ENCODE measurements around the gene SPINT2.

- no peak for TF ChIP-seq CTCF (IDR thresholded peaks at IDR 0.05)
- no peak for TF ChIP-seq POLR2A (IDR thresholded peaks at IDR 0.05)
These were observed 18.4 kb upstream of the SPINT2 start for GRCh38 chr19:38245826-38246498.
